PC-3 (cell line): Measurements from ENCODE around the gene TBC1D16. TPM values are rescaled to one million over a fixed set of nuclear protein-coding genes. Genes with fewer than 3 reads are reported as not detected.
A peak's percentile ranks its signal among the peaks of the same experiment; 100 is the strongest.
"Not testable (repeated sequence)": the region's sequence is repeated elsewhere in the genome, so short reads cannot be mapped to it uniquely, and the experiment has no call there.

Experiments used
- ATAC-seq: fragments of 200-7000 bp; cut with Tn5 transposase; 2 replicates; pipeline ENCODE4 v1.9.1; 2020; ENCODE audit warnings: mild to moderate bottlenecking, moderate library complexity
- BruUV-seq: library from RNA; stranded (reverse); fragments of 400-500 nt; replicated peaks from 2 replicates; lab custom pipeline; 2021; lab: Mats Ljungman, UMichigan
- CTCF ChIA-PET: fragments of 300-600 bp; sonication (Branson Sonifier 250); formaldehyde crosslinking; loops from one replicate; lab custom pipeline; 2022; ENCODE audit warnings: antibody characterized with exemption; lab: Charles Lee
- POLR2A ChIA-PET: fragments of 300-600 bp; sonication (Branson Sonifier 250); formaldehyde crosslinking; loops from one replicate; lab custom pipeline; 2022; ENCODE audit warnings: antibody characterized with exemption; ENCODE audit not compliant: unreplicated experiment; lab: Charles Lee
- DNase-seq: peaks from one replicate; pipeline ENCODE4 v3.0.0-alpha.2; 2015
- H2AFZ ChIP-seq: fragments of 300-600 bp; sonication (generic); 2 replicates; pipeline ENCODE4 v1.6.0; 2016; ENCODE audit warnings: antibody characterized with exemption, low read length
- H3F3A ChIP-seq: fragments of 300-600 bp; sonication (generic); one replicate; pipeline ENCODE4 v1.6.0; 2017; ENCODE audit warnings: antibody characterized with exemption, low read length, control low read depth, mild to moderate bottlenecking; ENCODE audit not compliant: unreplicated experiment
- H3K27ac ChIP-seq: fragments of 300-600 bp; sonication (generic); 2 replicates; pipeline ENCODE4 v1.5.1; 2016; ENCODE audit warnings: mild to moderate bottlenecking, low read length
- H3K27me3 ChIP-seq: fragments of 300-600 bp; sonication (generic); 2 replicates; pipeline ENCODE4 v1.6.1; 2016; ENCODE audit warnings: low read length, mixed read lengths
- H3K36me3 ChIP-seq: fragments of 300-600 bp; sonication (generic); 2 replicates; pipeline ENCODE4 v1.6.1; 2016; ENCODE audit warnings: low read depth, mixed run types, low read length, mixed read lengths
- H3K4me1 ChIP-seq: fragments of 300-600 bp; sonication (generic); 2 replicates; pipeline ENCODE4 v1.5.1; 2016; ENCODE audit warnings: low read length; ENCODE audit not compliant: insufficient read depth
- H3K4me2 ChIP-seq: fragments of 300-600 bp; sonication (generic); 2 replicates; pipeline ENCODE4 v1.6.0; 2016; ENCODE audit warnings: low read length
- H3K4me3 ChIP-seq: fragments of 300-600 bp; sonication (generic); 2 replicates; pipeline ENCODE4 v1.5.1; 2016; ENCODE audit warnings: mild to moderate bottlenecking, low read length, mixed read lengths
- H3K79me2 ChIP-seq: fragments of 300-600 bp; sonication (generic); 2 replicates; pipeline ENCODE4 v1.6.1; 2017; ENCODE audit warnings: low read length, mixed read lengths
- H3K9ac ChIP-seq: fragments of 300-600 bp; sonication (generic); 2 replicates; pipeline ENCODE4 v1.6.0; 2016; ENCODE audit warnings: mild to moderate bottlenecking, low read length
- H3K9me2 ChIP-seq: fragments of 300-600 bp; sonication (generic); replicated peaks from 2 replicates; pipeline ENCODE4 v1.6.1; 2016; ENCODE audit warnings: mixed run types, low read length, mixed read lengths
- H3K9me3 ChIP-seq: fragments of 300-600 bp; sonication (generic); 2 replicates; pipeline ENCODE4 v1.6.1; 2016; ENCODE audit warnings: low read length, mixed read lengths
- H4K20me1 ChIP-seq: fragments of 300-600 bp; sonication (generic); 2 replicates; pipeline ENCODE4 v1.6.1; 2016; ENCODE audit warnings: low read length, mixed read lengths
- CTCF ChIP-seq: fragments of 300-600 bp; sonication (generic); conservative IDR thresholded peaks from 2 replicates; pipeline ENCODE4 v1.5.1; 2017; ENCODE audit warnings: antibody characterized with exemption, low read depth, mild to moderate bottlenecking, low read length
- EZH2 ChIP-seq: fragments of 300-600 bp; sonication (generic); IDR thresholded peaks from one replicate; pipeline ENCODE4 v1.6.1; 2017; ENCODE audit warnings: antibody characterized with exemption, mild to moderate bottlenecking, low read length; ENCODE audit not compliant: unreplicated experiment
- EZH2phosphoT487 ChIP-seq: fragments of 300-600 bp; sonication (generic); IDR thresholded peaks from 2 replicates; pipeline ENCODE4 v1.6.1; 2018; ENCODE audit warnings: mild to moderate bottlenecking, antibody characterized with exemption, low read length, borderline replicate concordance
- intact Hi-C: fragments of 100-400 bp; cut with micrococcal nuclease; formaldehyde crosslinking; loops from 2 replicates; pipeline ENCODE4 v1.9.0; 2023
- total RNA-seq: library from RNA; depleted of rRNA; stranded (reverse); fragments of >200 nt; gene quantifications from 2 replicates; pipeline ENCODE4 v1.2.3, GENCODE V29; 2014

The TBC1D16 gene
- total RNA-seq, 1 experiment from 2014 or later, result 23.7 TPM

GRCh38 chr17:79960788-79961522 lies 74.7 kb downstream of the TBC1D16 start:
- no TSS peak for BruUV-seq
- ChIA-PET POLR2A (interaction anchor here (0.6 kb wide), 1 partner anchor 122 kb away, joined by 11 read pairs; the partner anchor contains the start of gene CBX4), CTCF (interaction anchor here (0.6 kb wide), 3 partner anchors 129 to 379 kb away, joined by 3 to 5 read pairs (median 5); no protein-coding TSS in a partner anchor)
- no peaks in the 10 kb centered on the region for H3K36me3 ChIP-seq
- intact Hi-C loops, result loop anchor here (1.0 to 2.0 kb wide), 2 partner anchors 27 to 42 kb away; no protein-coding TSS in a partner anchor
- TF ChIP-seq CTCF, result 0 out of 2 replicates have a peak, but pooled peaks have one; percentile 11
- no peak for TF ChIP-seq EZH2
- TF ChIP-seq EZH2phosphoT487, result no peak
- H4K20me1 ChIP-seq, result no peaks in the 10 kb centered on the region
- DNase-seq (peak; percentile 94), ATAC-seq (peak; percentile 95)
- no peak overlapping the region for H2AFZ ChIP-seq
- H3K4me1 ChIP-seq, result peaks cover 13% of the 10 kb centered on the region
- peak overlapping the region; percentile 74 for H3K27ac ChIP-seq
- no peaks in the 10 kb centered on the region for H3K27me3 ChIP-seq
- peak overlapping the region; percentile 23; the same call in 1 of the 2 replicates for H3K9ac ChIP-seq
- no peaks in the 10 kb centered on the region for H3K9me3 ChIP-seq
- H3K9me2 ChIP-seq, result no peaks in the 10 kb centered on the region
- H3K4me2 ChIP-seq, result peak overlapping the region; percentile 37
- H3F3A ChIP-seq, result no peaks in the 10 kb centered on the region
- peak overlapping the region; percentile 13 for H3K4me3 ChIP-seq
- H3K79me2 ChIP-seq, result no peaks in the 10 kb centered on the region

- peaks cover 13% of the 10 kb centered on the region for H3K4me1 ChIP-seq
- H3K27ac ChIP-seq, result no peak overlapping the region
- no peak overlapping the region for H2AFZ ChIP-seq
- H3F3A ChIP-seq, result no peaks in the 10 kb centered on the region
- ATAC-seq, result no peak
- POLR2A ChIA-PET, result no interaction called here
- no peaks in the 10 kb centered on the region for H3K9me2 ChIP-seq
- CTCF ChIA-PET, result no interaction called here
- H3K9me3 ChIP-seq, result no peaks in the 10 kb centered on the region
- no TSS peak for BruUV-seq
- no peak overlapping the region for H3K4me3 ChIP-seq
- intact Hi-C loops, result no loop called here
- no peak overlapping the region for H3K9ac ChIP-seq
- H3K27me3 ChIP-seq, result no peaks in the 10 kb centered on the region
- no peaks in the 10 kb centered on the region for H3K36me3 ChIP-seq
- TF ChIP-seq CTCF (no peak), EZH2phosphoT487 (no peak), EZH2 (no peak)
- no peak overlapping the region for H3K4me2 ChIP-seq
- H4K20me1 ChIP-seq, result no peaks in the 10 kb centered on the region
- DNase-seq, result no peak
- H3K79me2 ChIP-seq, result no peaks in the 10 kb centered on the region
Measured at GRCh38 chr17:79959042-79959441, 76.6 kb downstream of the TBC1D16 start.

- intact Hi-C loops, result no loop called here
- POLR2A ChIA-PET, result no interaction called here
- ATAC-seq (no peak), DNase-seq (no peak)
- H4K20me1 ChIP-seq, result no peaks in the 10 kb centered on the region
- no peaks in the 10 kb centered on the region for H3K9me2 ChIP-seq
- BruUV-seq, result no TSS peak
- no peak for TF ChIP-seq EZH2
- TF ChIP-seq CTCF, result no peak
- TF ChIP-seq EZH2phosphoT487, result no peak
- H3K4me3 ChIP-seq, result no peak overlapping the region
- CTCF ChIA-PET, result no interaction called here
- H2AFZ ChIP-seq, result no peak overlapping the region
- H3K4me1 ChIP-seq, result peaks cover 13% of the 10 kb centered on the region
- no peak overlapping the region for H3K4me2 ChIP-seq
- no peaks in the 10 kb centered on the region for H3K79me2 ChIP-seq
- no peaks in the 10 kb centered on the region for H3K9me3 ChIP-seq
- no peaks in the 10 kb centered on the region for H3K36me3 ChIP-seq
- H3K27me3 ChIP-seq, result no peaks in the 10 kb centered on the region
- no peaks in the 10 kb centered on the region for H3F3A ChIP-seq
- H3K27ac ChIP-seq, result no peak overlapping the region
- H3K9ac ChIP-seq, result no peak overlapping the region
Measured at GRCh38 chr17:79956853-79957252, 78.8 kb downstream of the TBC1D16 start.

- H3K36me3 ChIP-seq, intact Hi-C loops, CTCF ChIA-PET, H3K27me3 ChIP-seq, H3K4me3 ChIP-seq, H4K20me1 ChIP-seq, POLR2A ChIA-PET, H3K4me2 ChIP-seq, H3K9ac ChIP-seq, H3K9me3 ChIP-seq, BruUV-seq, ATAC-seq, H3F3A ChIP-seq, H3K27ac ChIP-seq, H2AFZ ChIP-seq, DNase-seq, H3K79me2 ChIP-seq, H3K9me2 ChIP-seq: not testable (repeated sequence)
- peaks cover 11% of the 10 kb centered on the region for H3K4me1 ChIP-seq
Measured at GRCh38 chr17:79956441-79956735, 79.3 kb downstream of the TBC1D16 start.
